NOMO-1 (cell line): Measurements from ENCODE around the gene SYT2.
A peak's percentile ranks its signal among the peaks of the same experiment; 100 is the strongest.
"Not testable (repeated sequence)": the region's sequence is repeated elsewhere in the genome, so short reads cannot be mapped to it uniquely, and the experiment has no call there.

Experiments
- DNase-seq, 2 experiments: peaks; one replicate each; lab custom pipeline; 2025; ENCODE audit not compliant: unreplicated experiment in 2 of 2; lab: John Stamatoyannopoulos, UW

Gene SYT2

GRCh38 chr1:202553560-202554038 lies 156.7 kb downstream of the SYT2 start:
- peak in 1 of 2 experiments; percentile 3 for DNase-seq

- not testable (repeated sequence) for DNase-seq
These were observed 157.2 kb downstream of the SYT2 start for GRCh38 chr1:202553078-202553477.

- DNase-seq = not testable (repeated sequence)
These were observed 157.6 kb downstream of the SYT2 start for GRCh38 chr1:202552615-202553014.

- no peak for DNase-seq
These were observed 158.6 kb downstream of the SYT2 start for GRCh38 chr1:202551683-202552082.

- not testable (repeated sequence) for DNase-seq
These were observed 160.2 kb downstream of the SYT2 start for GRCh38 chr1:202550088-202550487.

- DNase-seq = no peak
These were observed 163.0 kb downstream of the SYT2 start for GRCh38 chr1:202547215-202547614.

- peak in 1 of 2 experiments; percentile 1 for DNase-seq
These were observed 163.5 kb downstream of the SYT2 start for GRCh38 chr1:202546796-202547195.

- DNase-seq = not testable (repeated sequence)
These were observed 163.9 kb downstream of the SYT2 start for GRCh38 chr1:202546377-202546776.

- not testable (repeated sequence) for DNase-seq
These were observed 164.5 kb downstream of the SYT2 start for GRCh38 chr1:202545647-202546303.

GRCh38 chr1:202544766-202545449 lies 165.3 kb downstream of the SYT2 start:
- not testable (repeated sequence) for DNase-seq

- not testable (repeated sequence) for DNase-seq
These were observed 166.7 kb downstream of the SYT2 start for GRCh38 chr1:202543537-202543936.

GRCh38 chr1:202542415-202542814 lies 167.8 kb downstream of the SYT2 start:
- not testable (repeated sequence) for DNase-seq

- not testable (repeated sequence) for DNase-seq
These were observed 169.4 kb downstream of the SYT2 start for GRCh38 chr1:202540858-202541257.
